DOHH2 (cell line): Measurements from ENCODE around the gene NBAS.

Source experiments
- CTCF ChIP-seq: fragments of 200-600 bp; sonication (generic); IDR thresholded peaks from one replicate; pipeline ENCODE4 v1.5.1; 2014; ENCODE audit warnings: antibody characterized with exemption, mild to moderate bottlenecking, low read depth, low read length; ENCODE audit not compliant: poor library complexity, severe bottlenecking
- EZH2phosphoT487 ChIP-seq: fragments of 200-600 bp; sonication (generic); IDR thresholded peaks from 2 replicates; pipeline ENCODE4 v1.6.1; 2017; ENCODE audit warnings: borderline replicate concordance, mild to moderate bottlenecking, antibody characterized with exemption, low read length, moderate library complexity, mixed read lengths

- TF ChIP-seq CTCF (no peak), EZH2phosphoT487 (no peak)
Observed at GRCh38 chr2:15571729-15572128, 10.6 kb upstream of the NBAS start.
